ENCODE results near the gene SLC6A19. TPM values are rescaled to one million over a fixed set of nuclear protein-coding genes. Genes with fewer than 3 reads are reported as not detected.

Gene SLC6A19
- total RNA-seq, 1 experiment from 2014 or later: not detected

DNA sequence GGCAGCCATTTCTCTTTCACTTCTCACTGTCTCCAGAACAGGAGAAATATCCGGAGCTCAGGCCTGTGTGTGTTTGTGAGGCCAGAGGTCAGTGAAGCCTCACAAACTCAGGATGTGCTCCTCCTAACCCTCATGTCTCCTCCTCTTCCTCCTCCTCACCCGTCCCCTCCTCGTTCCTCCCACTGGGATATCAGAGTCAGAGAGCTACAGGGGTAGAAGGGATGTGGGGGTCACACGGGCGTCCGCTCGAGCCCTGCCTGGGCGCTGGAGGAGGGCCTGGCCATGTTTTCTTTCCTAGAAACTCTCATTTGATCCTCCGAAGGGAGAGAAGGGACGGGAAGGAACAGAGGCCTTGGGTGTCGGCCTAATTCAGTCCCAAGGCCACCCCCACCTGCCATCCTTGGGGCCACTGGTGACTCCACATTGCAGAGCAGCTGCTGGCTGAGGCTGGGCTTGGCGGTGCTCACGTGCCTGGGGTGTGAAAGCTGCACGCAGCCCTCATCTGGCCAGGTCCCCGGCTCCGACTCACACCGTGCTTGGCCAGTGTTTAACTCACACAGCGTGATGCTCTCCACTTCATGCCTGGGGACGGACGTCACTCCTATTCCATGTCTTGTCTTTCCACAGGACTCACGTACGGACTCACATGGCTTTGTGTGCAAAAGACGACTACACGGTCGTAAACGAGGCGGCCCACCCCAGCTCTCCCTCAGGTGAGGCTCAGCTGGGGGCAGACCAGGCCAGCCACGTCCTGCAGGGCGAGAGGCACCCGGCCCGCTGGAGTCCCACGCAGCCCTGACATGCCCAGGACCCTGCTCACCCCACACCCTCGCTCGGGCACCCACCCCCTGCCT is 22.6 kb upstream of the SLC6A19 start:
- no peak overlapping the region for H3K4me3 ChIP-seq (ENCODE audit: low read depth, low read length, poor library complexity, severe bottlenecking)
- TF ChIP-seq EZH2 (IDR thresholded peaks at IDR 0.05; ENCODE audit: borderline replicate concordance, low read depth, low read length, poor library complexity, severe bottlenecking): no peak
- TF ChIP-seq, protein P1, sequence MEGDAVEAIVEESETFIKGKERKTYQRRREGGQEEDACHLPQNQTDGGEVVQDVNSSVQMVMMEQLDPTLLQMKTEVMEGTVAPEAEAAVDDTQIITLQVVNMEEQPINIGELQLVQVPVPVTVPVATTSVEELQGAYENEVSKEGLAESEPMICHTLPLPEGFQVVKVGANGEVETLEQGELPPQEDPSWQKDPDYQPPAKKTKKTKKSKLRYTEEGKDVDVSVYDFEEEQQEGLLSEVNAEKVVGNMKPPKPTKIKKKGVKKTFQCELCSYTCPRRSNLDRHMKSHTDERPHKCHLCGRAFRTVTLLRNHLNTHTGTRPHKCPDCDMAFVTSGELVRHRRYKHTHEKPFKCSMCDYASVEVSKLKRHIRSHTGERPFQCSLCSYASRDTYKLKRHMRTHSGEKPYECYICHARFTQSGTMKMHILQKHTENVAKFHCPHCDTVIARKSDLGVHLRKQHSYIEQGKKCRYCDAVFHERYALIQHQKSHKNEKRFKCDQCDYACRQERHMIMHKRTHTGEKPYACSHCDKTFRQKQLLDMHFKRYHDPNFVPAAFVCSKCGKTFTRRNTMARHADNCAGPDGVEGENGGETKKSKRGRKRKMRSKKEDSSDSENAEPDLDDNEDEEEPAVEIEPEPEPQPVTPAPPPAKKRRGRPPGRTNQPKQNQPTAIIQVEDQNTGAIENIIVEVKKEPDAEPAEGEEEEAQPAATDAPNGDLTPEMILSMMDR (conservative IDR thresholded peaks at IDR 0.05; ENCODE audit: low read depth, low read length): no peak
- intact Hi-C loops (cut with micrococcal nuclease; ENCODE audit: unreplicated experiment): no loop called here
- no peak overlapping the region for H3K27ac ChIP-seq (ENCODE audit: low read depth, low read length, poor library complexity, severe bottlenecking)
- DNase-seq (ENCODE audit: low spot score): no peak
- BruUV-seq (replicated peaks): no TSS peak
- no peaks in the 10 kb centered on the region for H3K9me3 ChIP-seq (ENCODE audit: low read depth, low read length, poor library complexity, severe bottlenecking)
- H3K27me3 ChIP-seq (replicated peaks; ENCODE audit: insufficient read depth, low read depth, low read length, poor library complexity): no peaks in the 10 kb centered on the region
- H3K4me1 ChIP-seq (ENCODE audit: insufficient read depth, low read length, poor library complexity, severe bottlenecking): peaks cover 5% of the 10 kb centered on the region
- POLR2A ChIA-PET (ENCODE audit: low non-redundant PET): no interaction called here
- no peaks in the 10 kb centered on the region for H3K36me3 ChIP-seq (ENCODE audit: insufficient read depth, low read length, poor library complexity, severe bottlenecking)
- CTCF ChIA-PET: no interaction called here

DNA sequence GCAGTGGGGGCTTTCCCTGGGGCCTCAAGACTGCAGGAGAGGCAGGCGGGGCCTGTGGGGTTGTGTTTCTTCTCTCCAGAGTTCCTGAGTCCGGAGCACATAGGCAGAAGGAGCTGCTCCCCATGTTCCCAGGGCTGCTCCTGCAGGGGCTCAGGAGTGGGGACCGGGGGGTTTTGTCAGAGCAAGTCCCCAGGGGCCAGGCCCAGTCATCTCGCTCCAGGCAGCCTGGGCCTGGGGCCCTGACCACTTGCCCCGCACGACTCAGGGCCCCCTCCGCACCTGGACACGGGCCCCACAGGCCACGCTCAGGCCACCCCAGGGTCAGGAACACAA is 22.0 kb upstream of the SLC6A19 start:
- POLR2A ChIA-PET (ENCODE audit: low non-redundant PET): no interaction called here
- CTCF ChIA-PET: no interaction called here

DNA sequence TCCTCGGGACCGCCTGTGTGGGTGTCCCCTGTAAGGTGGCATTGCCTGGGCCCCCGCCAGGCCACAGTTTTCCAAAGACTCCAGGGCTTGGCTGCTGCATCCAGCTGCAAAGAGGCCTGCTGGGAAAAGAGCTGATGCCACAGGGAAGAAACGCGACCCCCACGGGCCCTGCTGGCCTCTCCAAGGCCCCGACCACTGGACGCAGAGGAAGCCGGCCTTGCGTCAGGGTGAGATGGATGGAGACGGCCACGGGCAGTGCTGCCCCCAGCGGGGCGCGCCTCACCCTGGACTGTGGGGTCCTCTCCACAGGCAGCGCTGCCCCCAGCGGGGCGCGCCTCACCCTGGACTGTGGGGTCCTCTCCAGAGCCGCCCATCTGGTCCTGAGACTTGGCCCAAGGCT is 21.3 kb upstream of the SLC6A19 start:
- TF ChIP-seq EZH2 (IDR thresholded peaks at IDR 0.05; ENCODE audit: borderline replicate concordance, low read depth, low read length, poor library complexity, severe bottlenecking): no peak
- TF ChIP-seq, protein P1 (conservative IDR thresholded peaks at IDR 0.05; ENCODE audit: low read depth, low read length): no peak
- no peak for DNase-seq (ENCODE audit: low spot score)
- no peaks in the 10 kb centered on the region for H3K27me3 ChIP-seq (replicated peaks; ENCODE audit: insufficient read depth, low read depth, low read length, poor library complexity)
- no peak overlapping the region for H3K27ac ChIP-seq (ENCODE audit: low read depth, low read length, poor library complexity, severe bottlenecking)
- POLR2A ChIA-PET (ENCODE audit: low non-redundant PET): no interaction called here
- no peak overlapping the region for H3K4me3 ChIP-seq (ENCODE audit: low read depth, low read length, poor library complexity, severe bottlenecking)
- no peaks in the 10 kb centered on the region for H3K9me3 ChIP-seq (ENCODE audit: low read depth, low read length, poor library complexity, severe bottlenecking)
- CTCF ChIA-PET: no interaction called here
- H3K4me1 ChIP-seq (ENCODE audit: insufficient read depth, low read length, poor library complexity, severe bottlenecking): no peaks in the 10 kb centered on the region
- no TSS peak for BruUV-seq (replicated peaks)
- intact Hi-C loops (cut with micrococcal nuclease; ENCODE audit: unreplicated experiment): no loop called here
- H3K36me3 ChIP-seq (ENCODE audit: insufficient read depth, low read length, poor library complexity, severe bottlenecking): no peaks in the 10 kb centered on the region

More for the DNA sequence above, 22.0 kb upstream of the SLC6A19 start:
- Histone ChIP-seq H3K9me3 (ENCODE audit: low read depth, low read length, poor library complexity, severe bottlenecking) (no peaks in the 10 kb centered on the region), H3K36me3 (ENCODE audit: insufficient read depth, low read length, poor library complexity, severe bottlenecking) (no peaks in the 10 kb centered on the region), H3K27me3 (replicated peaks; ENCODE audit: insufficient read depth, low read depth, low read length, poor library complexity) (no peaks in the 10 kb centered on the region), H3K4me3 (ENCODE audit: low read depth, low read length, poor library complexity, severe bottlenecking) (no peak overlapping the region), H3K27ac (ENCODE audit: low read depth, low read length, poor library complexity, severe bottlenecking) (no peak overlapping the region), H3K4me1 (ENCODE audit: insufficient read depth, low read length, poor library complexity, severe bottlenecking) (no peaks in the 10 kb centered on the region)
- BruUV-seq (replicated peaks): no TSS peak
- no peak for DNase-seq (ENCODE audit: low spot score)
- TF ChIP-seq, protein P1 (conservative IDR thresholded peaks at IDR 0.05; ENCODE audit: low read depth, low read length): no peak
- TF ChIP-seq EZH2 (IDR thresholded peaks at IDR 0.05; ENCODE audit: borderline replicate concordance, low read depth, low read length, poor library complexity, severe bottlenecking): no peak
- intact Hi-C loops (cut with micrococcal nuclease; ENCODE audit: unreplicated experiment): no loop called here

All from A673 (cell line).